GM20431 (cell line): ENCODE results near the gene FAM83C.

Source experiments
- in situ Hi-C: fragments of 300-500 bp; cut with MseI, MboI; formaldehyde crosslinking; loops from one replicate; pipeline ENCODE4 v1.15.0; 2020; ENCODE audit warnings: low sequenced_read_pairs; ENCODE audit not compliant: unreplicated experiment

FAM83C gene

DNA sequence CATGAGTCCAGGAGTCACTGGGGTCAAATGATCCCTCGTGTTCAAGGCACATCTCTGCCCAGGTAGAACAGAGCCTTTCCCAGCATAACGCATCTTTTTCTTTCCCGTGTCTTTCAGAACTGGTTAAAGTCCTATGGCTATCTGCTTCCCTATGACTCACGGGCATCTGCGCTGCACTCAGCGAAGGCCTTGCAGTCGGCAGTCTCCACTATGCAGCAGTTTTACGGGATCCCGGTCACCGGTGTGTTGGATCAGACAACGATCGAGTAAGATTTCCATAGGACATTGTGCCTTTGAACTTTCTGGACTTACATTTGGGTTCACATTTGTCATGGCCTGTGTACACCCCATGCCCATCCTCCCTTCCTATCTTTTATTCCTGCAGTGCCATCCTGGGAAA is 45.5 kb downstream of the FAM83C start:
- in situ Hi-C loops: no loop called here

DNA sequence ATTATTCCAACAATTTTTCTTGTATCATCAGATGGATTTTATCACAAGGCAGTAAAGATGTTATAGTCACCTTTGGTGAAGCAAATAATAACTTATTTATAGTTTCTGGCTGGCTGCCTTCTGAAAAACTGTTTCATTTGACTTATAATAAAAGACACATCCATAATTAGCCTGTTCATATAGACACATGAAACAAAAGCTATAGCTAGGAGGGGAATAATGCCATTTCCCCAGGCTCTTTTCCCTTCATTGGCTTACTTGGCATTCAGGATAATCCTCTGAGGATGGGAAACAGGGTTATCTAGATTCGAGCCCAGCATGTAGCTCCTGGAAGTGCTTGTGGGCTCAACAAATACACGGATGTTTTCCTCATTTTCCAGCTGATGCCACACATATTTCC is 48.2 kb downstream of the FAM83C start:
- in situ Hi-C loops: no loop called here

DNA sequence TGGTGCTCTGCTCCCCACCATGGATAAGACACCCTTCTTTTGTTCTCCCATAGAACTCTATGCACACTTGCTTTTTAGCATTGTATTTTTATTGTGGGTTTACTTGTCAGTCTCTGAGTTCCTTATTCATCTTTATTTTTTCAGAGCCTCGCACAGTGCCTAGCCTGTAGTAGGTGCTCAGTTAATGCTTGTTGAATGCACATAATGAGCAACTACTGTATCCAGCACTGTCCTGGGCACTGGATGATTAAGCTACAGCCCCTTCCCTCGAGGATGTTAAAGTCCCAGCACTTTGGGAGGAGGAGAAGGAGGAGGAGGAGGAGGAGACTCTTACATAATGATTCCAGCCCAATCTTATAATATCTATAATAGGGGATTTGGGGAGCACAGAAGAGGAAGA is 48.9 kb downstream of the FAM83C start:
- in situ Hi-C loops: no loop called here

DNA sequence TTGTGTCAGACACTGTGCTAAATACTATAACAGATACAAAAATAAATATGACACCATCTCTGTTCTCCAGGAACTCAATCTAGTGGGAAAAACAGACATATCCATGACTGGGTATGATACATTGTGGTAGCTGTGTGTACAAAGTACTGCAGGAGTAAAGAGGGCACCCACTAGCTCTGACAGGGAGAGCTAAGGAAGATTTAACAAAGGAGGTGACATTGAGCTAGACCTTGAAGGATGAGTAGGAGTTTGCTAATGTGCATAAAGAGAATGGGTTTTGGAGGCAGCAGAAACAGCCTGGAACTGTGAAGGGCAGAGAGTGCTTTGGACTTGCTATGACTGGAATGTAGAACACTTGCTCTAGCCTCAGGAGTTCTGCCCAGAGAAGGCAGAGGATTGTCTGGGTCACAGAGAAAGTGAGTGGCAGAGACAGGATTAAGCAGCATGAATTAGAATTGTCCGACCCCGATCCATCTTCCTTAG is 51.4 kb downstream of the FAM83C start:
- in situ Hi-C loops: no loop called here

DNA sequence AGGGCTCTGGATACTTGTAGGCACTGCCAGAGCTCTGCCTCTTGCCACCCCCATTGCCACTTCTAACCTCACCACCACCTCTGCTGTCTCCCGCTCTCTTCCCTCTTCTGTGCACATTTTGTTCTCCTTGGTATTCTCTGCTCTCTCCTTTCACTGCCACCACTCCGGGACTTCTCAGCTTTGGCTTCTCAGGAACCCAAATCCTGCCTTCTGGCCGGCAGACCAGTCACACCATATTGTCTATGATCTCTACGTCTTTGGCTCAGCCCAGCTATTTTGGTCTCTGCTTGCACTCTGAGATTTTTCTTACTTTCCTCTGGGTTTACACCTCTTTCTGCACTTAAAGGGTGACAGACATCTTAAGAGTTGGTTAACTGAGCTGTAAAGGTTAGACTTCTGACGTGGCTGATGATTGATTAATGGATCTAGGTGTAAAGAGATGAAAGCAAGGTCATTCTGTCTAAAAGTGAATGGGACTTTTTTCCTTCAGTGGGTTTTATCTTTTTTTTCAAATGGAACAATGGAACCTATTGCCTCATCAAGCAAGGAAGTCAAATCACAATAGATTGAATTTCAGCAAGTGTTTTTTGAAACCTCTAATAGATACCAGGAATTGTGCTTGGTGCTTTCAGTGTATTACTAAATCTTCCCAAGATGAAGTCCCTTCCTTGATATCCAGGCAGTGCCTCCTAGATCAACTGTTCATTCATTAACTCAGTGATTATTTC is 52.0 kb downstream of the FAM83C start:
- in situ Hi-C loops: no loop called here

DNA sequence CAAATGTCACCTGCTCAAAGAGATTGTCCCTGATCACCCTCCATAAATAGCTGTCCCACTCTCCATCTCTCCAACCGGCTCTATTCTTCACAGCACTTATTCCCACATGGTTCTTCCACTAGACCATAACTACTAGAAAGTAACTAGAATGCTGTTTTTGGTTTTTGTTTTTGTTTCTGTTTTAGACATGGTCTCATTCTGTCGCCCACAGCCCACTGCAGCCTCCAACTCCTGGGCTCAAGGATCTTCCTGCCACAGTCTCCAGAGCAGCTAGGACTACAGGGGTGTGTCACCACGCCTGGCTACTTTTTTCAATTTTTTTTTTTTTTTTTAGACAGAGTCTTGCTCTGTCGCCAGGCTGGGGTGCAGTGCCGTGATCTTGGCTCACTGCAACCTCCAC is 53.5 kb downstream of the FAM83C start:
- in situ Hi-C loops: no loop called here

DNA sequence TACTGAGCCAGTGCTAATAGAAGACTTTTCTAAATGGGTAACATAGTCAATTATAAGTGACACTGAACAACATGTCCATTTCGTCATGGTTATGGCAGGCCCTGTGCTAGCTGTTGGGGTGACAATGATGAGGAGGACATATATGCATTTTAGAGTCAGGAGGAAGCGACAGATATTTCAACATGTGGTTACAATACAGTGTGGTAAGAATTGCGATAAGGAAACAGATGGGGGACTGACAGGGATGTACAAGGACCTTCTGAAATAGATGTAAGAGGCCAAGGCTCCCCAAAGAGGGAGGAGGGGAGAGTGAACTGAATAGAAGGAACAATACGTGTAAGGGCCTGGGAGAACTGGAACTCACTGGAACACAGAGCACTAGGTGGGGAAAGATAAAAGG is 54.1 kb downstream of the FAM83C start:
- in situ Hi-C loops: no loop called here

DNA sequence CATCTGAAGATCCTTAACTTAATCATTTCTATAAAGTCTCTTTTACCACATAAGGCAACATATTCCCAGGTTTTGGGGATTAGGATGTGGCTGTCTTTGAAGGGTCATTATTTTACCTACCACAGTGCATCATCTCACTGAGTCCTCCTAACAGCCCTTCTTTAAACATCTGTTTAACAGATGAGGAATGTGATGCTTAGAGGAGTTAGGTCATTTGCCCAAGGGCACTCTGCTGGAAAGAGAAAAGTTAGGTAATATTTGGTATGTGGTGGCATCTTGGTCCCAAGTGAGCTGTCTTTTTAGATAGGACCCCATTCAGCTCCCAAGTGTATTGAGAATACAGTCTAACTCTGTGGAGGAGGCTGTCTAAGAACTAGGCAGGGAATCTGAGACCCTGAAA is 54.7 kb downstream of the FAM83C start:
- in situ Hi-C loops: no loop called here

DNA sequence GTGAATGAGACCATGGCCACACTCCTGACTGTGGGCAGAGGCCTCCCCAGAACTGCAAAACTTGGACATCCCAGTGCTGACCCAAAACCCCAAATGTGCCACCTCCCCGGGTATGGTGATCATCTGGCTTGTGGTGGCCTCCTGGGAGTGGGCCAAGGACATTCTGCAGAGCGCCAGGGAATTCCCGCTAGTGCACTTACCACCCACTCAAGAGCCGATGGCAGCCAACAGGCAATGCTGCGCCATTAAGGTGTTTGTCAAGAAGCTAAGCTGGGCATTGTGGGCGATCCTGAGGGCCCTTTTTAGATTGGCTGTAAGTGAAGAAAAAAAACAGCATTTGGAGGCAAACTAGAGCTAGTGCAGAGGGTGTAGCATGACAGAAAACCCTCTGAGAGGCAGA is 56.3 kb downstream of the FAM83C start:
- in situ Hi-C loops: no loop called here
